Amniotic epithelial cell (primary cell): Measurements from ENCODE around the gene CDC42EP1.
A peak's percentile ranks its signal among the peaks of the same experiment; 100 is the strongest.
"Not testable (repeated sequence)": the region's sequence is repeated elsewhere in the genome, so short reads cannot be mapped to it uniquely, and the experiment has no call there.

Experiments
- DNase-seq: peaks from one replicate; pipeline ENCODE4 v3.0.0-alpha.2; 2010; ENCODE audit warnings: low read depth

Gene CDC42EP1, protein sequence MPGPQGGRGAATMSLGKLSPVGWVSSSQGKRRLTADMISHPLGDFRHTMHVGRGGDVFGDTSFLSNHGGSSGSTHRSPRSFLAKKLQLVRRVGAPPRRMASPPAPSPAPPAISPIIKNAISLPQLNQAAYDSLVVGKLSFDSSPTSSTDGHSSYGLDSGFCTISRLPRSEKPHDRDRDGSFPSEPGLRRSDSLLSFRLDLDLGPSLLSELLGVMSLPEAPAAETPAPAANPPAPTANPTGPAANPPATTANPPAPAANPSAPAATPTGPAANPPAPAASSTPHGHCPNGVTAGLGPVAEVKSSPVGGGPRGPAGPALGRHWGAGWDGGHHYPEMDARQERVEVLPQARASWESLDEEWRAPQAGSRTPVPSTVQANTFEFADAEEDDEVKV

DNA sequence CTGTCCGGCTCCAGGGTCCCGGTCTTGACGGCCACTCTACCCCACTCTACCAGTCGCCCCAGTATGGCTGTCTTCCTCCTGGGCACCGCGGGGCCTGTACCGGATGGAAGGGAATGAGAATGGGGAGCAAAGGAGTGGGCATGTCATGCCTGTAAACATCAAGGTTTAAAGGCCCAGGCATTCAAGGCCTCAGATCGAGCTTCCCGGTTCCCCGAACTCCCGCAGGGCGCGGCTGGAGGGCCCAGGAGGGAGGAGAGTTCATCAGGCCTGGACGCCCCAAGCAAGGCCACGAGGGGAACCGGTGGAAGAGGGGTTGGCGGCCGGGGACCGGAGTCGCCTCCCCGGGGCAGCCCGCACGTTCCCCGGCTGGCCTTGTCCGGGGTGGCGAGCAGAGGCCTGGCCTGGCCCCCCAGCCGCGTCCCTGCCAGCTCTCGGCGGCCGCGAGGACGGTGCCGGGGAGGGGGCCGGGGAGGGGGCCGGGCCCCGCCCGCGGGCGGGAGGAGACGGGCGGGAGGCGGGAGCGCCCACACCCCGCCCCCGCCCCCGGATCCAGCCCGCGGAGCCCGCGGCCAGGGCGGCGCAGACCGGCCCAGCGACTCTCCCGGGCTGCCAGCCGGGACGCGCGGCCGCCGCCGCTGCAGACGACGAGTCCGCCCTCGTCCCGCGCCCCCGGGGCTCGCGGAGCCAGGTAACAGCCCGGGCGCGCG lies at the start of gene CDC42EP1:
TSS of gene CDC42EP1 (plus strand) at position 580 of the 707 bp plus-strand sequence. CDS start 5,870 bp downstream, outside the sequence.
- DNase-seq = peak; percentile 64

GRCh38 chr22:37511395-37512104 lies 48.7 kb upstream of the CDC42EP1 start:
- DNase-seq = no peak

- DNase-seq = no peak
Measured at GRCh38 chr22:37514526-37515051, 45.7 kb upstream of the CDC42EP1 start.

GRCh38 chr22:37515901-37516300 lies 44.4 kb upstream of the CDC42EP1 start:
- DNase-seq = no peak

DNA sequence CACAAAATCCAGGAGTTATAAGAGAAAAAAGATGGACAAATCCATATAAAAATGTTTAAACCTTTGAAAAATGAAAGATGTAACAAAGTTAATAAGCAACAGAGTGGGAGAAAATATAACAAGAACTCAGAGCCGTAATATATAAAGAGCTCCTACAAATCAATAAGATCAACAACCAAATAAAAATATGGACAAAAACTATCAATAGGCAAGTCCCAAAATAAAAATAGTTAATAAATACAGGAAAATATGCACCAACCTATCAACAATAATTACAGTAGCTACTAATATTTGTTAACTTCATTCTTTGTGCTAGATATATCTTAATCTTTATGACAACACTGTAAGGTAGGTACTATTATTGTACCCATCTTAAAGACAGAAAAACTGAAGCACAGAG lies 43.8 kb upstream of the CDC42EP1 start:
- no peak for DNase-seq

DNA sequence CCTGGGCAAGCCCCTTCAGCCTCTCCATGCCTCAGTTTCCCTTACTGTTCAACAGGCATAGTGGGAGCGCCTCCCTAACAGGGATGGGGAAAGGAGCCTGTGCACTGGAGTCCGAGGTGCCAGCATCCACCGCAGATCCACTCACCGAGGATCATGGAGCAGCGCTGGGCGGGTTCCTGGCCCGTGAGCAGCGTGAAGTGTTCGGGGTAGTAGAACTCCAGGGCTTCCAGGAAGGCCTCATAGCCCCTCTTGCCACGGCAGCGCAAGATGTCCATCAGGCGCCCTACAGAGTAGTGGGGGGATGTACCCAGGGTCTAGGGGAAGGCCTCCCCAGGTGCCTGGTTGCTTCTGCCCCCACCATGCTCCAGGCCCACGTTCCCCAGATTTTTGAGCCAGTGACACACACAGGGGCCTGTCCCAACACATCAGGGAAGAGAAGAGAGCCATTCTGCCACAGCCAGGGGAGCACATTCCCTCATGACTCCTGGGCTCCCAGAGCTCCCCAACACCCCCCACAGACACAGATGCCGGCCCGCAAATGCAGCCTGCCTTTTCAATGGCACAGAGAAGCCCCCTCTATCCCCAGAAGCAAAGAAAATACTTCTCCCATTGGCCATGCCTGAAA lies 42.3 kb upstream of the CDC42EP1 start:
- DNase-seq = no peak

- no peak for DNase-seq
Measured at GRCh38 chr22:37518509-37519267, 41.6 kb upstream of the CDC42EP1 start.

DNA sequence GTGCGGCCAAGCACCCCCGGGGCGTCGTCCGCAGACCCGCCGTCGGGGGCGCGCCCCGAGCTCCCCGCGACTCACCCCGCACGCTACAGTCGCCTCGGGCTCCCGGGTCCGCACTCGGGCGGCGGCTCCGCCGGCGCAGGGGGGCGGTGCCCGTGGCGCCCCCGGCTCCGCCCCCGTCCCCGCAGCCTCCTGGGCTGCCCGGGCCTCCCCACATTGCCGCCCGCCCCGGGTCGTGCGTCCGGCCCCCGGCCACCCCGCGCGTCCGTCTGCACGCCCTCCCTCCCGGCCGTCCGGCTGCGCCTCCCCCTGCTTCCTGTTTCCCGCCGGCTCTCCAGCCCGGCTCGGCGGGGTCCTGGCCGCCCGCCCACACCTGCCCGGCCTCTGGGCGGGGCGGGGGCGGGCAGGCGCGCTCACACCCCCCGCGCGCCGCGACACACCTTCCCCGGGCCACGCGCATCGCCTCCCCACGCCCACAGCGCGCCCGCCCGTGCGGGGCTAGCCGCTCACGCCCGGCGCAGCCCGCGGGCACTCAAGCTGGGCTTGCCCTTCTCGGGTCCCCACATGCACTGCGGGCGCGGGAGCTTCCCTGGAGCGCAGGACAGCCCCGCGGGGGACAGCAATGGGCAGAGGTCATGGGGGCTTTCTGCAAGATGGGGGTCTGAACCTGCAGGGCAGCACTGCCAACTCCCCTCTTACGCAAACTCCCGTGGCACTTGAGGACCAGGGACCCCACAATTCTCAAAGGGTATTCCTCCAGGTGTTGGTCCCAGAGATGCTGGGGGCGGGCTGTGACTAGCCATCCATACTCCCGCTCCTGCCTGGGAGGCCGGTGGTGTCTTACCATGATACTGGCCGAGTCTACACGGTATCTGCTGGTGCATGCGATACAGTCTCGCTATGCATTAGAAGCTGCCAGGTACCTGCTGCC lies 40.7 kb upstream of the CDC42EP1 start, which contains the start of gene CARD10:
TSS of gene CARD10 (minus strand) at position 148 of the 928 bp plus-strand sequence. CDS start 215 bp downstream, outside the sequence.
- no peak for DNase-seq

- no peak for DNase-seq
Measured at GRCh38 chr22:37520776-37521191, 39.5 kb upstream of the CDC42EP1 start.

- no peak for DNase-seq
Measured at GRCh38 chr22:37521236-37521739, 39.0 kb upstream of the CDC42EP1 start.

GRCh38 chr22:37522482-37522881 lies 37.8 kb upstream of the CDC42EP1 start:
- DNase-seq = no peak

GRCh38 chr22:37525073-37525745 lies 35.1 kb upstream of the CDC42EP1 start:
- DNase-seq = peak; percentile 78

DNA sequence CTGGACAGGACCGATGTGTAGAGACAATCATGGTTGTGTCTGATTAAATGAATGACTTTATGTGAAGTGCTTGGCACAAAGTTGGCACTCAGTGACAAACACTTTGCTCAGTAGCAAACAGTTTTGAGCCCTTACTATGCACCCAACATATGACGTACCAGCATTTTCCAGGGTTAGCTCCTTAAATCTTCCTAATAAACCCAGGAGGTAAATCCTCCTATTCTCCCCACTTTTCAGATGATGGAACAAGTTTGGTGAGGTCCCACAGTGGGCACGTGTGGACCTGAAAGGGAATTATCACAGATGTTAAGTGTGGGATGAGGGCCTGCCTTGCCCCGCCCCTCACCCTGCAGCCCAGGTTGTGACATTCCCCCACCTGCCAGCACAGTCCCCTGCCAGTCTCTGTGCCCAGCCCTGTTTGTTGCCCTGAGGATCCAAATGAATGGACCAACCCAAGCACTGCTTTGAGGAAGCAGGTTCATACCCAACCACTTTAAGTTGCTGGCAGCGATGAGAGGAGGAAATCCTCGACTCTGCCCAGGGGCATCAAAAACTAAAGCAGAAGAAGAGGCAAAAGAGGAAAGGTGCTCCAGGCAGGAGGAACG lies 34.4 kb upstream of the CDC42EP1 start:
- DNase-seq = no peak

DNA sequence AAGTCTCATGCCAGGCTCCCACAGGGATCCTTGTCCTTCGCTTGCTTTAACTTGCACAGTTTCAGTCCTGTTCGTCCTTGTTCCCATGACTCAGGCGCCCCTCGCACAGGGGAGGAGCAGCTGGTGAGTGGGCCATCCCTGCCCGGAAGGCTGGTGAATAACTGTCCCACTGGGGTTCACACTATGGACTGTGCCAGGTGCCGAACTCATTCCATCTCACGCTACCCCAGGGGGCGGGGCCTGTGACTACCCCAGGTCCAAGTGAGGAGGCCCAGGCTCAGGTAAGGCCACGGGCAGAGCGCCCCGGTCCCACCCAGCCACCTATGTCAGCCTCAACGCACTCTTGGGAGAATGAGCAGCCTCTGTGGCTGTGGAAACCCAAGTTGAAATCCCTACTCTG lies 33.9 kb upstream of the CDC42EP1 start:
- no peak for DNase-seq

DNA sequence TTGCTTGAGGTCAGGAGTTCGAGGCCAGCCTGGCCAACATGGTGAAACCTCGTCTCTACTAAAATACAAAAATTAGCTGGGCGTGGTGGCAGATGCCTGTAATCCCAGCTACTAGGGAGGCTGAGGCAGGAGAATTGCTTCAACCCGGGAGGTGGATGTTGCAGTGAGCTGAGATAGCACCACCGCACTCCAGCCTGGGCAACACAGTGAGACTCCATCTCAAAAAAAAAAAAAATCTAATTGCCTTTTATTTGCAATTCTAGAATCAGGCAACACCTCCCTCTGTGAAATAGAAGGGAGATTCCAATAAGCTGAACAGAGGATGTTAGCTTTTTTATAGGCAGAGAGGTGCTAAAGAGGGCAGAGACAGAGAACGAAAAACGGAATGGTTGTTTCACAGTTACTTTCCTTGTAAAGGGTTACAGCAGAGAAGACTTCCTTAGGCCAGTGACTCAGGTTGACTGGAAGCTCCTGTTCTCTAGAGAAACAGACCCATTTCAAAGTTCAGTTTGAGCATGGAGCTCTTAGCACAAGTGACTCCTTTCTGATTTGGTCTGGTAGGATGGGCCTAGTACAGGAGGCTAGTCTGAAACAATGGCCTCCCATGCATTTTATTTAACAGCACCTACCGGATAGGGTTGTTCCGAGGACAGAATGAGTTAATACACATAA lies 33.1 kb upstream of the CDC42EP1 start:
- DNase-seq = not testable (repeated sequence)

- not testable (repeated sequence) for DNase-seq
Measured at GRCh38 chr22:37527952-37528351, 32.3 kb upstream of the CDC42EP1 start.

DNA sequence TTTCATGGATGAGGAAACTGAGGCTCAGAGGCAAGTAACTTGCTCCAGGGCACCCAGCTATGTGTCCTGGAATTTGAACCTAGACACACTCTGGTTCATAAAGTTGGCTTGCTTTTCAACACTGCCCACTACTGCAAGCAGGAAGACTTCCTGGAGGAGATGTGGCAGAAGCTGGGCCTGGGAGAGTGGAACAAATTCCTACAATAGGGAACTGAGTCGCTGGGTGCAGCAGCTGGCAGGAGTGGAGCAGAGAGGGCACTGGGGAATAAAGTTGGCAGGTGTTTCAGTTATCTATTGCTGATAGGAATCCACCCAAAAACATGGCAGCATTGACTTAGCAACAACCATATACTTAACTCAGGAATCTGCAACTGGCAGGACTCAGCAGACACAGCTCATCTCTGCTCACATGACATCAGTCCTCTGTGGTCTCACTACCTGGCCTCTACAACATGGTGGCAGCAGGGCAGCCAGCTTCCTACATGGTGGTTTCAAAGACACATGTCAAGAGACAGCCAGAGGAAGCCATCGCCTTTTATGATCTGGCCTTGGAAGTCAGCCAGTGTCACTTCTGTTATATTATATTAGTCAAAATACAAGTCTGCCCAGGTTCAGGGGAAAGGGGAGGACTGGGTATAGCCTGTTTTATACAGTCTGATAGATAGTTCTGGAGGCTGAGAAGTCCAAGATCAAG lies 30.5 kb upstream of the CDC42EP1 start:
- DNase-seq = no peak
